ENCODE data around the gene FAM228A. TPM values are rescaled to one million over a fixed set of nuclear protein-coding genes. Genes with fewer than 3 reads are reported as not detected.

Gene FAM228A
- total RNA-seq, 1 experiment from 2014 or later: not detected

GRCh38 chr2:24233321-24233720, 58.5 kb downstream of the FAM228A start:
- no peaks in the 10 kb centered on the region for H3K27me3 ChIP-seq (replicated peaks; ENCODE audit: control insufficient read depth, insufficient read depth, low read length)
- Mint-ChIP-seq H3K4me1 (ENCODE audit: low read depth, unreplicated experiment) (no peaks in the 10 kb centered on the region), H3K27ac (ENCODE audit: unreplicated experiment) (no peak overlapping the region), H3K4me3 (ENCODE audit: unreplicated experiment) (no peak overlapping the region), H3K27me3 (ENCODE audit: insufficient read depth, unreplicated experiment) (no peaks in the 10 kb centered on the region), H3K36me3 (ENCODE audit: insufficient read depth, unreplicated experiment) (peaks cover 6% of the 10 kb centered on the region), H3K9me3 (ENCODE audit: unreplicated experiment) (no peaks in the 10 kb centered on the region)
- no peak for DNase-seq
- intact Hi-C loops (cut with micrococcal nuclease; ENCODE audit: unreplicated experiment): no loop called here
- no peaks in the 10 kb centered on the region for H3K36me3 ChIP-seq (ENCODE audit: control insufficient read depth, insufficient read depth, low read length)
- H3K9me3 ChIP-seq: no peaks in the 10 kb centered on the region
- BruUV-seq (replicated peaks): no TSS peak
- H3K4me1 ChIP-seq: no peaks in the 10 kb centered on the region
- TF ChIP-seq CTCF (IDR thresholded peaks at IDR 0.05; ENCODE audit: insufficient read depth in 1 of 2, low read depth in 1 of 2, low read length in 1 of 2, severe bottlenecking in 1 of 2, unreplicated experiment in 1 of 2): no peak
- ChIA-PET POLR2A (no interaction called here), CTCF (no interaction called here)
- H3K4me3 ChIP-seq (ENCODE audit: low read depth, low read length): no peak overlapping the region

- POLR2A ChIA-PET: no interaction called here
- no peaks in the 10 kb centered on the region for H3K27me3 Mint-ChIP-seq (ENCODE audit: insufficient read depth, unreplicated experiment)
- intact Hi-C loops (cut with micrococcal nuclease; ENCODE audit: unreplicated experiment): no loop called here
These were observed 62.5 kb downstream of the FAM228A start for GRCh38 chr2:24237313-24237712.

GRCh38 chr2:24238158-24238557, 63.3 kb downstream of the FAM228A start:
- peaks cover 6% of the 10 kb centered on the region for H3K36me3 Mint-ChIP-seq (ENCODE audit: insufficient read depth, unreplicated experiment)
- no TSS peak for BruUV-seq (replicated peaks)
- no peak overlapping the region for H3K4me3 ChIP-seq (ENCODE audit: low read depth, low read length)
- no peak overlapping the region for H3K27ac Mint-ChIP-seq (ENCODE audit: unreplicated experiment)
- H3K36me3 ChIP-seq (ENCODE audit: control insufficient read depth, insufficient read depth, low read length): no peaks in the 10 kb centered on the region
- DNase-seq: no peak
- ChIA-PET CTCF (no interaction called here), POLR2A (no interaction called here)
- TF ChIP-seq CTCF (IDR thresholded peaks at IDR 0.05; ENCODE audit: insufficient read depth in 1 of 2, low read depth in 1 of 2, low read length in 1 of 2, severe bottlenecking in 1 of 2, unreplicated experiment in 1 of 2): no peak
- no peaks in the 10 kb centered on the region for H3K27me3 ChIP-seq (replicated peaks; ENCODE audit: control insufficient read depth, insufficient read depth, low read length)
- H3K4me3 Mint-ChIP-seq (ENCODE audit: unreplicated experiment): no peak overlapping the region
- no peaks in the 10 kb centered on the region for H3K9me3 ChIP-seq
- H3K4me1 Mint-ChIP-seq (ENCODE audit: low read depth, unreplicated experiment): no peaks in the 10 kb centered on the region
- H3K27me3 Mint-ChIP-seq (ENCODE audit: insufficient read depth, unreplicated experiment): no peaks in the 10 kb centered on the region
- H3K4me1 ChIP-seq: no peaks in the 10 kb centered on the region
- H3K9me3 Mint-ChIP-seq (ENCODE audit: unreplicated experiment): no peaks in the 10 kb centered on the region
- intact Hi-C loops (cut with micrococcal nuclease; ENCODE audit: unreplicated experiment): no loop called here

More at GRCh38 chr2:24237313-24237712, 62.5 kb downstream of the FAM228A start:
- no TSS peak for BruUV-seq (replicated peaks)
- no peak overlapping the region for H3K4me3 Mint-ChIP-seq (ENCODE audit: unreplicated experiment)
- no peaks in the 10 kb centered on the region for H3K4me1 Mint-ChIP-seq (ENCODE audit: low read depth, unreplicated experiment)
- CTCF ChIA-PET: no interaction called here
- Histone ChIP-seq H3K27me3 (replicated peaks; ENCODE audit: control insufficient read depth, insufficient read depth, low read length) (no peaks in the 10 kb centered on the region), H3K4me1 (no peaks in the 10 kb centered on the region), H3K4me3 (ENCODE audit: low read depth, low read length) (no peak overlapping the region), H3K36me3 (ENCODE audit: control insufficient read depth, insufficient read depth, low read length) (no peaks in the 10 kb centered on the region), H3K9me3 (no peaks in the 10 kb centered on the region)
- H3K9me3 Mint-ChIP-seq (ENCODE audit: unreplicated experiment): no peaks in the 10 kb centered on the region
- H3K36me3 Mint-ChIP-seq (ENCODE audit: insufficient read depth, unreplicated experiment): peaks cover 6% of the 10 kb centered on the region
- no peak for DNase-seq
- no peak overlapping the region for H3K27ac Mint-ChIP-seq (ENCODE audit: unreplicated experiment)
- no peak for TF ChIP-seq CTCF (IDR thresholded peaks at IDR 0.05; ENCODE audit: insufficient read depth in 1 of 2, low read depth in 1 of 2, low read length in 1 of 2, severe bottlenecking in 1 of 2, unreplicated experiment in 1 of 2)
